Measurements from ENCODE around the gene PAIP2B.

PAIP2B gene

DNA sequence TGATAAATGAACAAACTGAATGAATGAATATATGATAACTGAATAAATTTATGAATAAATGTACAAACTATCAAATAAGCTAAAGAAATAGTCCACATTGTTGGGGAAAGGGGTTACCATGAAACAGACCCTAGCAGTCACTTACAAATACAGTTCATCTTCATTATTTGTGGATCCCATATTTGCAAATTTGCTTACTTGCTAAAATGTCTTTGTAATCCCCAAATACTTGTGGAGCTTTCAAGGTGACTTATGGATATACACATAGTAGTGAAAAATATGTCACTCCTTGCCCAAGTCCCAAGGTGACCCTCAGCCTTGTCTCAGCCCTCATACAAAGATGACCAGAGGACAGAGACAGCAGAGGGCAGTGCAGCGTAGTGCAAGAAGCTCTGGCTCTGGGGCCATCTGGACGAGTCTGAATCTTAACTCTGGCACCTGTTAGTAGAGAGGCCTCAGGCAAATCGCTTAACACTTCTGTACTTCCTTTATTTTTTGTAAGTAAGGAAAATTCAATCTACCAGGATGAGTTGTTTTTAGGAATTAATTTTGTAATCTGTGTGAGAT, 3.1 kb downstream of the PAIP2B start:
- peak; percentile 9 for DNase-seq (ENCODE audit: extremely low read depth, low read depth)
- TF ChIP-seq, protein P1, sequence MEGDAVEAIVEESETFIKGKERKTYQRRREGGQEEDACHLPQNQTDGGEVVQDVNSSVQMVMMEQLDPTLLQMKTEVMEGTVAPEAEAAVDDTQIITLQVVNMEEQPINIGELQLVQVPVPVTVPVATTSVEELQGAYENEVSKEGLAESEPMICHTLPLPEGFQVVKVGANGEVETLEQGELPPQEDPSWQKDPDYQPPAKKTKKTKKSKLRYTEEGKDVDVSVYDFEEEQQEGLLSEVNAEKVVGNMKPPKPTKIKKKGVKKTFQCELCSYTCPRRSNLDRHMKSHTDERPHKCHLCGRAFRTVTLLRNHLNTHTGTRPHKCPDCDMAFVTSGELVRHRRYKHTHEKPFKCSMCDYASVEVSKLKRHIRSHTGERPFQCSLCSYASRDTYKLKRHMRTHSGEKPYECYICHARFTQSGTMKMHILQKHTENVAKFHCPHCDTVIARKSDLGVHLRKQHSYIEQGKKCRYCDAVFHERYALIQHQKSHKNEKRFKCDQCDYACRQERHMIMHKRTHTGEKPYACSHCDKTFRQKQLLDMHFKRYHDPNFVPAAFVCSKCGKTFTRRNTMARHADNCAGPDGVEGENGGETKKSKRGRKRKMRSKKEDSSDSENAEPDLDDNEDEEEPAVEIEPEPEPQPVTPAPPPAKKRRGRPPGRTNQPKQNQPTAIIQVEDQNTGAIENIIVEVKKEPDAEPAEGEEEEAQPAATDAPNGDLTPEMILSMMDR (IDR thresholded peaks at IDR 0.05; ENCODE audit: low read depth, low read length, missing control alignments) = peak; percentile 57

DNA sequence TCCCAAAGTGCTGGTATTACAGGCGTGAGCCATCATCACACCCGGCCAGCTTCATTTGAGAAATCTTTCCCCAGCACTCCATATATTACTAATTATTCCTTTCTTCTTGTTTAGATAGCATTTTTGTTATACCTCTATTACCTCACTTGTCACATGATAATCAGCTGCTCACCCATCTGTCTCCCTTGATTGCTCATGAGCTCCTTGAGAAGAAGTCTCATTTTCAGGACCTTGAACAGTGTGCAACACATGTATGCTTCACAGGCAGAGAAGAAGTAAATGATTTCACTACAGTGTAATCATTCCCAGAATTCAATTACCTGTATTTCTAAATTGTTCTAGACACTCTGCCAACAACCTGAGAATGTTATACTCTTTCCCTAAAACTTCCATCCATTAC, 6.2 kb downstream of the PAIP2B start:
- TF ChIP-seq, protein P1 (IDR thresholded peaks at IDR 0.05; ENCODE audit: low read depth, low read length, missing control alignments) = no peak
- H3K4me3 ChIP-seq (replicated peaks; ENCODE audit: low read depth, low read length) = no peak overlapping the region
- DNase-seq (ENCODE audit: extremely low read depth, low read depth) = no peak

More for the DNA sequence above, 3.1 kb downstream of the PAIP2B start:
- no peak overlapping the region for H3K4me3 ChIP-seq (replicated peaks; ENCODE audit: low read depth, low read length)

DNA sequence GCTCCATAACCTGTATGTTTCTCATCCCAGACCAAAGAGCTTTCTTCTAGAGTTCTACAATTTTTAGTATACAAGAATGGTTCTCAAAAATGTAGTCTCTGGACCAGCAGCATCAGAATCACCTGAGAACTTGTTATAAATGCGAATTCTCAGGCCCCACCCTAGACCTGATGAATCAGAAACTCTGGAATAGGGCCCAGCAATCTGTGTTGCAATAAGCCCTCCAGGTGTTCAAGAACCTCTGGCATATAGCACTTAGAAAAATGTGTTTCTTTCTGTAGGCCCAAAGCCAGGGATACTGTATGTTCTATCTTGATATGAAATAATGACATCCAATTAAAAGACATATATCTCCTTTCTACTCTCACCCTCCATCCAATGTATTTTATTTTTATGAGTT, 10.4 kb downstream of the PAIP2B start:
- H3K4me3 ChIP-seq (replicated peaks; ENCODE audit: low read depth, low read length) = no peak overlapping the region
- no peak for DNase-seq (ENCODE audit: extremely low read depth, low read depth)
- TF ChIP-seq, protein P1 (IDR thresholded peaks at IDR 0.05; ENCODE audit: low read depth, low read length, missing control alignments) = no peak

DNA sequence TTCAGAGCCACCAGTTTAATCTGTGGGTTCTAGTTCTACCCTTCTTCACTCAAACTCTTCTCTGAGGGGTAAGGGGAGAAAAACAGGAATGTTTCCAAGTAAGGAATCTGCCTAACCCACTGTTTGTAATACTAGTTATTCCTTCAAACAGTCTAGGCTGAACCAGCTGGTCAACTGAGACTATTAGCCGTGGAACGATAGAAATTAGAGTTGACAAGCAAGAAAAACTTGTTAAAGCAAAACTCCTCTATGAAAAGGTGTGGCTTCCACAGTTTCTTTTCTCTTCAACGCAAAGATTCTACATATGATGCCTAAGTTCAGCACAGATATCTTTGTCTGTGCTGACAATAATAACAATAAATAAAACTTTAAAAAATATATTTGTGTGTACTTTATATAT, 11.5 kb downstream of the PAIP2B start:
- H3K4me3 ChIP-seq (replicated peaks; ENCODE audit: low read depth, low read length) = no peak overlapping the region
- TF ChIP-seq, protein P1 (IDR thresholded peaks at IDR 0.05; ENCODE audit: low read depth, low read length, missing control alignments) = no peak
- DNase-seq (ENCODE audit: extremely low read depth, low read depth) = no peak

DNA sequence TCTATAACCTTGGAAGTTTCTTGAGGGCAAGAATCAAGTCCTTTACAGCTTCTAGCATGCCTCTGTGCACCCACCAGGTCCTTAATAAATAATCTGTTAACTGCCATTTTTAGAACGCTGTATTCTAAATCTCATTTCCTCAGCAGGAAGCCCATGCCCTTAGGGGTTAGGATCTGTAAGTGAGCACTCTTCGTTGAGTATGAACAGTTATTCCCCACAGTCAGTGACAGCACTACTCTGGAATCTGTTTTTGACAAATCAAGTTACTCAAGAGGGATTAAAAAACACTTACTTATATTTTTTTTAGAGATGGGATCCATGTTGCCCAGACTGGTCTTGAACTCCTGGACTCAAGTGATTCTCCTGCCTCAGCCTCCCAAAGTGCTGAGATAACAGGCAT, 14.6 kb downstream of the PAIP2B start:
- TF ChIP-seq, protein P1 (IDR thresholded peaks at IDR 0.05; ENCODE audit: low read depth, low read length, missing control alignments) = no peak

DNA sequence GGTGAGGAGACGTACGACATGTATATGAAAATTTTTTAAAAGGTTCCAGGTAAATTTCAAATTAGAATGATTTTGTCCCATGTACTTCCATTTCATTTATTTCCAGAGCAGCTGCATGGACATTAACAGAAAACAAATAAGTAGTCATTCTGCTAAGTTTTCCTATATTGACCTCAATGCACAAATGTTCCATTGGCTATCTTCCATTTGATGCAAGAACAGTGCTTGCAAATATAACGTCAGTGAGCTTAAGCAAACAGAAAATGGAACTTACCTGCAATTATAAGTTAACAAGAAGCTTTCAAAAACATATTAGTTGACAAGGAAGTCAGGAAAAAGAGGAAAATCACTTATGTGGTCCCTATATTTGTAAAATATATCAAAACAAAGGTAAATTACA, 16.6 kb downstream of the PAIP2B start:
- DNase-seq (ENCODE audit: extremely low read depth, low read depth) = no peak
- TF ChIP-seq, protein P1 (IDR thresholded peaks at IDR 0.05; ENCODE audit: low read depth, low read length, missing control alignments) = no peak
- H3K4me3 ChIP-seq (replicated peaks; ENCODE audit: low read depth, low read length) = no peak overlapping the region

More for the DNA sequence above, 14.6 kb downstream of the PAIP2B start:
- no peak for DNase-seq (ENCODE audit: extremely low read depth, low read depth)
- no peak overlapping the region for H3K4me3 ChIP-seq (replicated peaks; ENCODE audit: low read depth, low read length)

DNA sequence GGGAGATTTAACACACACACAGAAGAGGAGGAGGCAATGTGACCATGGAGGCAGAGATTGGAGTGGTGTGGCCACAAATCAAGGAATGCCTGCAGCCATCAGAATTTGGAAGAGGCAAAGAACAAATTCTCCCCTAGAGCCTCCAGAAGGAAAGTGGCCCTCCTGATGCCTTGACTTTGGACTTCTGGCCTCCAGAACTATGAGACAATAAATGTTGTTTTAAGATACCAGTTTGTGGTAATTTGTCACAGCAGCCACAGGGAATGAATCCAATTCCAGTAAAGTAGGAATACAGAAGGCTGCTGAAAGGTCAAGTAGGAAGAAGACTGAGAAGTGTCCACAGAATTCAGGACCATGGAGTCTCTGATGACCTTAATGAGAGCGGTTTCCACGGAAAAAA, 18.1 kb downstream of the PAIP2B start:
- DNase-seq (ENCODE audit: extremely low read depth, low read depth) = no peak
- TF ChIP-seq, protein P1 (IDR thresholded peaks at IDR 0.05; ENCODE audit: low read depth, low read length, missing control alignments) = no peak

More for the DNA sequence above, 18.1 kb downstream of the PAIP2B start:
- H3K4me3 ChIP-seq (replicated peaks; ENCODE audit: low read depth, low read length) = no peak overlapping the region

Data from HFF-Myc (cell line).